Fibroblast of peridontal ligament (primary cell): Measurements from ENCODE around the gene TTR.

Source experiments
- DNase-seq: peaks from one replicate; pipeline ENCODE4 v3.0.0-alpha.2; 2010; ENCODE audit errors: extremely low read depth

TTR gene

GRCh38 chr18:31579375-31579774, 12.3 kb upstream of the TTR start:
- DNase-seq = no peak

DNA sequence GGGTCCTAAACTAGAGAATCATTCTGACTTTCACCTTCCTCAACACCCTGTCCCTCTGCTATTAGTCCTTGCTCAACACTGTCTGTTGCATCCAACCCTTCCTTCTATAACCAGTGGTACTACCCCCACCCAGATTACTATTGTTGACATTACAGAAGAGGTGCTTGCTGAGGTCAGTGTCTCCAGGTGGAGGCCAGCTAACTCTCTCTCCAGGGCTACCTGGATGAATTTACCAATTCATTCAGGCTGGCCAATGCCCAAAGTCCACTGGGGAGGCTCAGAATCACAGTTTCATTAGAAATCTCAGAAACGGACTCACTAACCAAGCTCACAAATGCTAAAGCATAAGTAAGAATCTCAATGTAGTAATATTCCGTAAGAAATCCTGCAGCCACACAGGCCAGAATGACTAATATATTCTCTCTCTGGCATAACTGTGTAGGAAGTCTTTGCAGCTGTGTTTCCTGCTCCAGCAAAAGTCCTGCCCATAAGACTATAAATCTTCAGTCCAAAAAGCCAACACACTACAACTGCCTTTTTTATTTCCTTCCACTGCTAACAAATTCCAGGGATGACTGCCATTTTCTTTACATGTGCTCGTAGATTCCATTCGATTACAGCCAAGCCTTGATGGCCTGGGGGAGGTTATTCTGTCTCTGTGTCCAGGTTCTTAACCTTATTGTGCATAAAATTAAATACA, 10.0 kb upstream of the TTR start:
- no peak for DNase-seq

DNA sequence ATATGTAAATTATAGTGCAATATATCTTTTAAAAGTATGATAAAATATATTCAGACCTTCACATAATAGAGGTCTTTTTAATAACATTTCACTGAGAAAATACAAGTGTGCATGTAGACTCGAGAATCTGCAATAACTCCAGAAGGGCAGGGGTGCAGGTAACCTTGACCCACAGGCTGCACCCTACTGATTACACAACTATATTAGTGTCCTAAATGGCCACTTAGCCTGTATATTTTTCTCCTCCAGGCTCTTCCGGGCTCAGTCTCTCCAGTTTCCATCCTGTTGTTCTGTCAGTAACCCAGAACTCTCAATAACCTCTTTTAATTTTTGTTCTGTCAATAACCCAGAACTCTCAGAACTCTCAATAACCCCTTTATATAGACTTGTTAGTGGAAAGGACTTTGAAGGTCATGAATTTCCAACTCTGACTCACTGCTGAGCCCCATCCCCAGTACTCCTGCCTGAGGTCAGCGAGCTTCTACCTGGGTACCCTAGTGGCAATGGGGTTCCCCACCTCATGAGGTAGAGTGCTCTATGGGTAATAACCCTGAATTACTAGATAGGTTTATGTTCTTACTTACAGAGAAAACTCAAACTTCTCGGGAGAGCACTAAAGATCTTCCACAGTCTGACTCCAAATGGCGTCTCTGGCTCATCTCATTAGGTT, 8.4 kb upstream of the TTR start:
- no peak for DNase-seq

DNA sequence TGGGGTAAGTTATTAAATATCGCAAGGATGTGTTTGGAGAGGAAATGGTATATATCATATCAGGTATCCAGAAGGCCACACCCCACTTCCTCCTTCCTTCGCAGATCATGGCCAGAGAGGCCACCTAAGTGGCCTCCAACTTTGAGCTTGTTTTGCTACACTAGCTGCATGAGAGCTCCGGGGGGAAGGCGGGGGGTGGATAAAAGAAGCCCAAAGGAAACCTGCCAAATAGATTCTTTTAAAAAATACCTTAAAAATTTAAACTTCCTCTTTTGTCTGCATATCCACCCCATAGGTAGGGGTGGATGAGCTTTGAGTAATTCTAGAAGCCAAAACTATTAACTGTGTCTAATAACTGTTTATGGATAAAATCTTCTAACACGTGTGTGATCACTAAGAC, 5.7 kb upstream of the TTR start:
- DNase-seq = no peak

DNA sequence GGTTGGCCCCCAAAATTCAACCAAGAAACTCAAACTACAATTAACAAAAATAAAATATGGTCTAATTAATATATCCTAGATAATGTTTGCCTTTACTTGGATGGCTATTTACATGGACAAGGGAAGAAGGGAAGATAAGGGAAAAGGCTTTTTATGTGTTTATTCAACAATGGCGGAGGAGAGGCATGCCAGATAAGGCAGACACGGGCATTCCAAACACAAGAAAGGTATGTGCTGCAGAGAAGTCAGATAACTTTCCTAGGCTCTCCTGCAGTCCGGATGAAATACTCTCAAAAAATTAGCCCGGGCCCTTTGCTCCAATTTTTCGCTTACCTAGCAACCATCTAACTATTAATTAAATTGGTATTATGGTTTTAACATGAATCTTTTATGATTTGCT, 5.1 kb upstream of the TTR start:
- no peak for DNase-seq

GRCh38 chr18:31587529-31587928, 4.1 kb upstream of the TTR start:
- no peak for DNase-seq

DNA sequence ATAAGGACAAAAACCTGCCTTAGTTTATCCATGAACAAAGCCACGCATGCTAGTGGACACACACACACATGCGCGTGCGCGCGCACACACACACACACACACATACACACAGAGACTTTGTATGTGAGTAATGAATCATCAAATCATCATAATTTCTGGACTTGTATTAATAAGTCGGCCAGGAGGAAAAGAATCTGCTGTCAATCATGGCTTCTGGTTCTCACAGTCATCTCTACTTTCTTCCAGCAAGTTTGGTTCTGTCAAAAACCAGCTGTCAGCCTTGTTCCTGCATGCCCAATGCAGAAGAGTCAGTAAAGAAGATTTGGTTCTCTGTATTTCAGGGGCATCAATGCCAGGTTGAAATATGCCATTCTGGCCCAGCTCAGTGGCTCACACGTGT, 1.1 kb upstream of the TTR start:
- no peak for DNase-seq

- no peak for DNase-seq
Observed at GRCh38 chr18:31591113-31591512, 564 bp upstream of the TTR start.

GRCh38 chr18:31592506-31593157, 955 bp downstream of the TTR start:
- no peak for DNase-seq

DNA sequence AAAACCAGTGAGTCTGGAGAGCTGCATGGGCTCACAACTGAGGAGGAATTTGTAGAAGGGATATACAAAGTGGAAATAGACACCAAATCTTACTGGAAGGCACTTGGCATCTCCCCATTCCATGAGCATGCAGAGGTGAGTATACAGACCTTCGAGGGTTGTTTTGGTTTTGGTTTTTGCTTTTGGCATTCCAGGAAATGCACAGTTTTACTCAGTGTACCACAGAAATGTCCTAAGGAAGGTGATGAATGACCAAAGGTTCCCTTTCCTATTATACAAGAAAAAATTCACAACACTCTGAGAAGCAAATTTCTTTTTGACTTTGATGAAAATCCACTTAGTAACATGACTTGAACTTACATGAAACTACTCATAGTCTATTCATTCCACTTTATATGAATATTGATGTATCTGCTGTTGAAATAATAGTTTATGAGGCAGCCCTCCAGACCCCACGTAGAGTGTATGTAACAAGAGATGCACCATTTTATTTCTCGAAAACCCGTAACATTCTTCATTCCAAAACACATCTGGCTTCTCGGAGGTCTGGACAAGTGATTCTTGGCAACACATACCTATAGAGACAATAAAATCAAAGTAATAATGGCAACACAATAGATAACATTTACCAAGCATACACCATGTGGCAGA, 3.6 kb downstream of the TTR start:
- no peak for DNase-seq

DNA sequence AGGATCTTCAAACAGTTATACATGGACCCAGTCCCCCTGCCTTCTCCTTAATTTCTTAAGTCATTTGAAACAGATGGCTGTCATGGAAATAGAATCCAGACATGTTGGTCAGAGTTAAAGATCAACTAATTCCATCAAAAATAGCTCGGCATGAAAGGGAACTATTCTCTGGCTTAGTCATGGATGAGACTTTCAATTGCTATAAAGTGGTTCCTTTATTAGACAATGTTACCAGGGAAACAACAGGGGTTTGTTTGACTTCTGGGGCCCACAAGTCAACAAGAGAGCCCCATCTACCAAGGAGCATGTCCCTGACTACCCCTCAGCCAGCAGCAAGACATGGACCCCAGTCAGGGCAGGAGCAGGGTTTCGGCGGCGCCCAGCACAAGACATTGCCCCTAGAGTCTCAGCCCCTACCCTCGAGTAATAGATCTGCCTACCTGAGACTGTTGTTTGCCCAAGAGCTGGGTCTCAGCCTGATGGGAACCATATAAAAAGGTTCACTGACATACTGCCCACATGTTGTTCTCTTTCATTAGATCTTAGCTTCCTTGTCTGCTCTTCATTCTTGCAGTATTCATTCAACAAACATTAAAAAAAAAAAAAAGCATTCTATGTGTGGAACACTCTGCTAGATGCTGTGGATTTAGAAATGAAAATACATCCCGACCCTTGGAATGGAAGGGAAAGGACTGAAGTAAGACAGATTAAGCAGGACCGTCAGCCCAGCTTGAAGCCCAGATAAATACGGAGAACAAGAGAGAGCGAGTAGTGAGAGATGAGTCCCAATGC, 4.6 kb downstream of the TTR start:
- no peak for DNase-seq

DNA sequence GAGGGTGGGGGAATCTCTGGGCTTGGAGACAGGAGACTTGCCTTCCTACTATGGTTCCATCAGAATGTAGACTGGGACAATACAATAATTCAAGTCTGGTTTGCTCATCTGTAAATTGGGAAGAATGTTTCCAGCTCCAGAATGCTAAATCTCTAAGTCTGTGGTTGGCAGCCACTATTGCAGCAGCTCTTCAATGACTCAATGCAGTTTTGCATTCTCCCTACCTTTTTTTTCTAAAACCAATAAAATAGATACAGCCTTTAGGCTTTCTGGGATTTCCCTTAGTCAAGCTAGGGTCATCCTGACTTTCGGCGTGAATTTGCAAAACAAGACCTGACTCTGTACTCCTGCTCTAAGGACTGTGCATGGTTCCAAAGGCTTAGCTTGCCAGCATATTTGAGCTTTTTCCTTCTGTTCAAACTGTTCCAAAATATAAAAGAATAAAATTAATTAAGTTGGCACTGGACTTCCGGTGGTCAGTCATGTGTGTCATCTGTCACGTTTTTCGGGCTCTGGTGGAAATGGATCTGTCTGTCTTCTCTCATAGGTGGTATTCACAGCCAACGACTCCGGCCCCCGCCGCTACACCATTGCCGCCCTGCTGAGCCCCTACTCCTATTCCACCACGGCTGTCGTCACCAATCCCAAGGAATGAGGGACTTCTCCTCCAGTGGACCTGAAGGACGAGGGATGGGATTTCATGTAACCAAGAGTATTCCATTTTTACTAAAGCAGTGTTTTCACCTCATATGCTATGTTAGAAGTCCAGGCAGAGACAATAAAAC, 6.5 kb downstream of the TTR start:
- no peak for DNase-seq

GRCh38 chr18:31603315-31603714, 11.6 kb downstream of the TTR start:
- no peak for DNase-seq

DNA sequence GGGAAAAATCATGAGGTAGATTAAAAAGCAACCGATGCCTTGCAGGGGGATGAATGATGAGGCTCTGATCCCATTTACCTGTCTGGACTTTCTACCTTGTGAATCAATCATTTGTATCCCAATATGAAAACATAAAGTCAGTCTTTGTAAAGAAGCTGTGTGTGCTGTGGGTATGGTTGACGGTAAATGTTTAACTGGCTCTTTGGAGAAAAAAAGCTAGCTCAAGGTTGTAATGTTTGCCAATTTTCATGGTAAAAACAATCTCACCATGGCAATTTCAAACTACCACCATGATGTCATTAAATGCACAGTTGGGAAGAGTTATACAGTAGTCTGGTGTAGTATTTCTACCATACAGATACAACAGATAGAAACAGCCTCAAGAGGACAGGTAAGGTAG, 14.6 kb downstream of the TTR start:
- DNase-seq = no peak

DNA sequence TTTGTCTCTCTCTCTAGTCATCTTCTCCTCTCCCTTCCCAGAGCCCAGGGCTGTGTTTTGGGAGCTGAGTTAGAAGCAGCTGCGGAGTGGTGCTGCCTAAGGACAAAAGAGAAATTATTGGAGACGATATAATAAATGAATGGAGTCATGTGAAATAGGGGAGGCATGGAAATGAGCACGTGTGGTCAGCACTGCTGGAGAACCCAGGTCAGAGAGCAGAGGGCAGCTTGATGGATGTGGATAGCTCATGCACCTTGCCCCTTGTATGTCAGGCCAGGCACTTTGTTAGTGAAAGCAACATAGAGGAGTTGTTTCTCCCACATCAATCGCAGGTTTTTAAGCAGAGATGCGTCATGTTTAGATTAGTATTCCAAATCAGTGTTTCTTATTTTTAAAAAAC, 15.7 kb downstream of the TTR start:
- DNase-seq = no peak

DNA sequence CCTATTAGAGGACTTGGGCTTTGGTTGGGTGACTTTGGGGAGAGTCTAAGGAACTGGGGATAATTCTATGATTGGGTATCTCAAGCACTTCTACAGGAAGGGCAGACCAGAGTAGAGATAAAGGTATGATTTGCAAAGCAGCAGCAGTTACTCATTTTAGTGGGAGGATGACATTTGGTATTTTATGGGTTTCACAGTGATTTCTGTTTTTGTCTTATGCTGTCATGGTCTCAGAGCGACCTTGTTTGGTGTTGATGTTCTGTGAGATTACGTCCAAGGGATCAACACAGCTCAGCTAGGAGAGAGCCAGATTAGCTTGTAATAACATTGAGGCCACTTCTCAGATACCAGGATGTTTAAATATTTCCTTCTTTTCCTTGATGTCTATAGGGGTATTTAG, 18.2 kb downstream of the TTR start:
- no peak for DNase-seq

DNA sequence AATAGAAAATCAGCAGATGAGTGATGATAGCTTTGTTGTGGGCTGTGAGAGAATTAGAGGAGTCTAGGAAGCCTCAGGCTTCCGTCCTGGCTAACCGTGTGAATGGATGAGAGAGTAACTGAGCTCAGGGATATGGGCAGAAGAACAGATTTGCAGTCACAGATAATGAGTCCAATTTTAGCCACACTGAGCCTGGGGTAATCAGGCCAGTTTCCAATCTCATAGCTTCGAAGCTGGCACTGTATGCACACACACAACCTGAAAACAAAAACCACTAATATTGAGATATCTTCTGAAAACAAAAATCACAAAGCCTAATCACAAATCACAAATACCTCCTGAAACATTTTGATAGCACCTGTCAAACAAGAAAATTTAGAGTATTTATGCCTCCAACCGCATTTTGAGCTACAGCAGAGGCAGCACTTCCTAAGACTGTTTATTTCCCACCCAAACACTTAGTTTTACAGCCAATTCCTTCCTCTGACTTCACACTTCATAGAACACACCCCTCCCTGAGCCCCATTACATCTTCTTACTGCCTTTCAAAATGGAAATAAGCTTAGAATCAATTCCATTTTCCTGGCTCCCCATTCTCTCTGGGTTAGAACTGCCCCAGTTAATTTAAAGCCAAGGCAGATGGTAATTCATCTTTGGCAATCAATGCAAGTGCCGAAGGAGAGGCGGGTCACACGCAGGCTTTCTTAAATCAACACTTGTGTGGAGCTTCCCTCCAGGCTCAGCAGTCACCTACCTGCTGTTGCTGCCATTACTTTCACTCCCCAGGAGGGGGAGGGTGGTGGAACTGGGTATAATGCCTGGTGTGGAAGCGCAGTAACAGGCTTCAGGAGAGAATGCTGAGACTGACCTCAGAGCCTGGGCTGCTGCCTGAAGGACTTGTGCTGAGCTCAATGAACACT, 18.9 kb downstream of the TTR start:
- no peak for DNase-seq

GRCh38 chr18:31611511-31611910, 19.8 kb downstream of the TTR start:
- no peak for DNase-seq

- DNase-seq = no peak
Observed at GRCh38 chr18:31612124-31612523, 20.4 kb downstream of the TTR start.

- no peak for DNase-seq
Observed at GRCh38 chr18:31614044-31614443, 22.4 kb downstream of the TTR start.
